Gastroesophageal sphincter (tissue), 4 donors: ENCODE results near the gene DOCK2. TPM values are rescaled to one million over a fixed set of nuclear protein-coding genes. Genes with fewer than 3 reads are reported as not detected.
"Not testable (repeated sequence)": the region's sequence is repeated elsewhere in the genome, so short reads cannot be mapped to it uniquely, and the experiment has no call there.

ENCODE experiments used
- ATAC-seq: fragments of 150-250 bp; one replicate; pipeline ENCODE4 v1.9.1; 2016; ENCODE audit warnings: mild to moderate bottlenecking, moderate library complexity
- H3K27ac ChIP-seq, 4 donors: fragments of 200-600 bp; sonication (generic) in 3 of 4; 1 replicate in 3 of 4; 2 replicates in 1 of 4; pipeline ENCODE4 v1.5.1; 2016 to 2019
- H3K27me3 ChIP-seq: fragments of 200-600 bp; sonication (generic); one replicate; pipeline ENCODE4 v1.5.1; 2019
- H3K36me3 ChIP-seq, 2 donors: fragments of 200-600 bp; sonication (generic); one replicate each; pipeline ENCODE4 v1.5.1; 2019; ENCODE audit warnings: control low read depth in 1 of 2
- H3K4me1 ChIP-seq, 3 donors: fragments of 200-600 bp; sonication (generic); 1 replicate in 2 of 3; 2 replicates in 1 of 3; pipeline ENCODE4 v1.5.1; 2016 to 2019; ENCODE audit warnings: control low read depth in 2 of 3
- H3K4me3 ChIP-seq, 2 donors: fragments of 200-600 bp; sonication (generic); one replicate each; pipeline ENCODE4 v1.5.1; 2019; ENCODE audit warnings: mild to moderate bottlenecking in 1 of 2, moderate library complexity in 1 of 2
- H3K9me3 ChIP-seq, 3 donors: fragments of 200-600 bp; sonication (generic); one replicate each; pipeline ENCODE4 v1.5.1; 2017 to 2019; ENCODE audit warnings: control low read depth in 2 of 3
- EP300 ChIP-seq: sonication (generic); formaldehyde crosslinking; IDR thresholded peaks from one replicate; pipeline ENCODE4 v1.6.1; 2017; ENCODE audit warnings: antibody characterized with exemption, mild to moderate bottlenecking
- POLR2A ChIP-seq, 2 donors: fragments of 450-650 bp; IDR thresholded peaks; one replicate each; pipeline ENCODE4 v1.6.1; 2017; ENCODE audit warnings: antibody characterized with exemption in 2 of 2, mild to moderate bottlenecking in 2 of 2, moderate library complexity in 1 of 2
- POLR2AphosphoS5 ChIP-seq: sonication (generic); formaldehyde crosslinking; IDR thresholded peaks from one replicate; pipeline ENCODE4 v1.6.1; 2017; ENCODE audit warnings: antibody characterized with exemption
- WGBS, 2 donors: methylation state at CpG; one replicate each; pipeline ENCODE4 v1.1.5; 2018; ENCODE audit warnings: low coverage in 1 of 2; 5-methylcytosine and 5-hydroxymethylcytosine counted together
- total RNA-seq, 4 donors: library from RNA; depleted of rRNA; stranded (reverse); fragments of >200 nt; gene quantifications; one replicate each; pipeline ENCODE4 v1.1.0, GENCODE V29; 2016
- TF ChIP-seq, protein P1 (sequence below), 4 experiments: fragments of 200-600 bp in 2 of 4; fragments of 450-650 bp in 2 of 4; sonication (generic) in 1 of 4; IDR thresholded peaks; one replicate each; pipeline ENCODE4 v1.5.1; 2017 to 2019; ENCODE audit warnings: antibody characterized with exemption in 4 of 4, mild to moderate bottlenecking in 2 of 4, moderate library complexity in 2 of 4

The DOCK2 gene
- total RNA-seq, 4 donors from 2014 or later = 9.3 to 20.6 (median 11.8) TPM

DNA sequence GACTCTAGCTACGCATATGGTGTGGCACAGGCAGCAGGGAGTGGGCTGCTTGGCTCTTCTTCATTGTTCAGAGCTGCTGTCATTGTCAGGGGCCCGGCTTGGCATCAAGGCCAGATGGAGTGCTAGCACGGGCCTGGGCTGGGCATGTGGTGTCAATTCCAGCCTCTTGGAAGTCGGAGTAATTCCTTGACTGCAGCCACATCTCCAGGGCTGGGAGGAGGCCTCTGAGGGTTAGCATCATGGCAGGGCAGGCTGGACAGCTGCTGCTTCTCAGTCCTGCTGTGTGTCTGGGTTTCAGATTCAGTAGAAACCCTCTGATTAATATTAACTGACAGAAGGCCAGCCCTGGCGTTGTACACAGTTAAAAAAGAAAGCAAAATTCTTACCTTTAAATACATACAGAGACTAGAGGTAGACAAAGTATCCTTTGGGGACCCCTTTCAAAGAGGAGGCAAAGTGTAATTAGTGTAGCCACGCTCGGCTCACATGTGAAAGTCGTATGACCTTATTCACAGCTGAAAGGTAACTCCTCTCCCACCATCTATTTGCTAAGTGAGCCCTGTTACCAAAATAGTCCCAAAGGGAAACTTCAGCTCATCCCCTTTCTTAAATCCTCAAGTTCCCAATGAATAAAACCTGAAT, 126.4 kb downstream of the DOCK2 start:
- H3K4me3 ChIP-seq = no peak overlapping the region
- peaks cover 5% of the 10 kb centered on the region for H3K27me3 ChIP-seq
- TF ChIP-seq POLR2A (IDR thresholded peaks at IDR 0.05) (no peak), POLR2AphosphoS5 (no peak), EP300 (no peak)
- TF ChIP-seq, protein P1, sequence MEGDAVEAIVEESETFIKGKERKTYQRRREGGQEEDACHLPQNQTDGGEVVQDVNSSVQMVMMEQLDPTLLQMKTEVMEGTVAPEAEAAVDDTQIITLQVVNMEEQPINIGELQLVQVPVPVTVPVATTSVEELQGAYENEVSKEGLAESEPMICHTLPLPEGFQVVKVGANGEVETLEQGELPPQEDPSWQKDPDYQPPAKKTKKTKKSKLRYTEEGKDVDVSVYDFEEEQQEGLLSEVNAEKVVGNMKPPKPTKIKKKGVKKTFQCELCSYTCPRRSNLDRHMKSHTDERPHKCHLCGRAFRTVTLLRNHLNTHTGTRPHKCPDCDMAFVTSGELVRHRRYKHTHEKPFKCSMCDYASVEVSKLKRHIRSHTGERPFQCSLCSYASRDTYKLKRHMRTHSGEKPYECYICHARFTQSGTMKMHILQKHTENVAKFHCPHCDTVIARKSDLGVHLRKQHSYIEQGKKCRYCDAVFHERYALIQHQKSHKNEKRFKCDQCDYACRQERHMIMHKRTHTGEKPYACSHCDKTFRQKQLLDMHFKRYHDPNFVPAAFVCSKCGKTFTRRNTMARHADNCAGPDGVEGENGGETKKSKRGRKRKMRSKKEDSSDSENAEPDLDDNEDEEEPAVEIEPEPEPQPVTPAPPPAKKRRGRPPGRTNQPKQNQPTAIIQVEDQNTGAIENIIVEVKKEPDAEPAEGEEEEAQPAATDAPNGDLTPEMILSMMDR (IDR thresholded peaks at IDR 0.05) = no peak
- H3K27ac ChIP-seq = no peak overlapping the region
- ATAC-seq = no peak
- 43 to 75% methylated on average over 4 to 5 of the region's 8 CpGs for WGBS, 2 donors
- H3K4me1 ChIP-seq = no peaks in the 10 kb centered on the region
- no peaks in the 10 kb centered on the region for H3K36me3 ChIP-seq
- H3K9me3 ChIP-seq = no peaks in the 10 kb centered on the region

DNA sequence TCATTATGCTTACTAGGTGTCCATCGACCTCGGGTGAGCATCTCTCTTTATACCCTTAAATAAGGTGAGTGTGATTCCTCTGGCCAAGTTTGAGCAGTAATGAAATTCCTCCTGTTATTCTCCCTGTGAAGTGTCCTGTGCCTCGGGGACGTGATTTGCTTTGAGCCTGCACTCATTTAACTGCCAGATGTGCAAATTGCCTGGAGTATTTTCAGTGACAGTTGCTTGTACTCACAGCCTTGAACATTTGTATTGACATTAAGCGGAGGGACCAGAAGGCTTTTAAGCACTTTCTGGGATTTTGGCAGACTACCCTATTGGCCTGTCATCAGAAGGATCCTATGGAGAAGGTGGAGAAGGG, 126.9 kb downstream of the DOCK2 start:
- TF ChIP-seq EP300 = no peak
- TF ChIP-seq, protein P1 (IDR thresholded peaks at IDR 0.05) = no peak
- no peak for TF ChIP-seq POLR2A (IDR thresholded peaks at IDR 0.05)
- TF ChIP-seq POLR2AphosphoS5 = no peak
- no peak for ATAC-seq
- H3K36me3 ChIP-seq = no peaks in the 10 kb centered on the region
- 47 to 80% methylated on average over 2 to 5 of the region's 5 CpGs for WGBS, 2 donors
- no peak overlapping the region for H3K4me3 ChIP-seq
- no peak overlapping the region for H3K27ac ChIP-seq
- H3K27me3 ChIP-seq = peaks cover 5% of the 10 kb centered on the region
- H3K9me3 ChIP-seq = no peaks in the 10 kb centered on the region
- H3K4me1 ChIP-seq = no peaks in the 10 kb centered on the region

DNA sequence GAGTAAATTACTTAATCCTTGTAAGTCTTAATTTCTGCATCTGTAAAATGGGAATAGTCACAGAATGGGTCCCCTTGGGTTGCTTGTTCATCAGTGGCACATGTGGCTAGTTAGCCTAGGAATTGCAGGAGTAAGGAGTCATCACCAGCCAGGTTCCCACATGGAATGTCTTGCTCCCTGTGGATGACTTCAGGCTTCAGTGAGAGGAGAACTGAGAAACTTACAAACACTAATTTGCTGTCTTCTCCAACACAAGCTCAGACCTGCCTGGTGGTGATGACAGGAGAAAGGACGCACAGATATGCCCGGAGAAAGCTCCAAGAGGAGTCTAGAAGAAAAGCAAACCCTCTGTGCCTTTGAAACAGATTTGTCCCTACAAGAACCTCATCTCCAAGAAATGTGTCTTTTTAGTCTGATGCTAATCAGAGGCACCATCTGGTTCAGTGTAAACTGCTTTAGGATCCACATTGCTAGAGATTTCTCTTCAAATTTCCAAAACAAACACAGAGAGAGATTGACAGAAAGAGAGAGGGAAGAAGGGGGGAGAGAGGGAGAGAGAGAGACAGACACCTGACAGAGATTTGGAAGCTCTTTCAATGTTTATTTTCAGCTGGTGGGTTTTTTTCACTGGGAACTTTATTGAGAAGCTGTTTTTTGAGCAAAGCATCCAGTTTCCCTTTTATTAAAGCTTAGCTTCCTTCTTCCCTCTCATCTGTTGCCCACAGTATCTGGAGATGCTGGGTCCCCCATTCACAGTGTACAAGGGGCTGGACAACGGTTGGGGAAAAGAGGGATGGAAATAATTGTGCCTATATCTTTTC, 128.3 kb downstream of the DOCK2 start:
- no peaks in the 10 kb centered on the region for H3K36me3 ChIP-seq
- peaks cover 5% of the 10 kb centered on the region for H3K27me3 ChIP-seq
- H3K9me3 ChIP-seq = no peaks in the 10 kb centered on the region
- TF ChIP-seq POLR2AphosphoS5 (no peak), EP300 (no peak), POLR2A (IDR thresholded peaks at IDR 0.05) (no peak)
- TF ChIP-seq, protein P1 (IDR thresholded peaks at IDR 0.05) = no peak
- H3K4me3 ChIP-seq = no peak overlapping the region
- ATAC-seq = no peak
- WGBS, 2 donors = 50 to 74% methylated on average over 1 to 3 of the region's 3 CpGs
- H3K4me1 ChIP-seq = no peaks in the 10 kb centered on the region
- H3K27ac ChIP-seq = no peak overlapping the region

DNA sequence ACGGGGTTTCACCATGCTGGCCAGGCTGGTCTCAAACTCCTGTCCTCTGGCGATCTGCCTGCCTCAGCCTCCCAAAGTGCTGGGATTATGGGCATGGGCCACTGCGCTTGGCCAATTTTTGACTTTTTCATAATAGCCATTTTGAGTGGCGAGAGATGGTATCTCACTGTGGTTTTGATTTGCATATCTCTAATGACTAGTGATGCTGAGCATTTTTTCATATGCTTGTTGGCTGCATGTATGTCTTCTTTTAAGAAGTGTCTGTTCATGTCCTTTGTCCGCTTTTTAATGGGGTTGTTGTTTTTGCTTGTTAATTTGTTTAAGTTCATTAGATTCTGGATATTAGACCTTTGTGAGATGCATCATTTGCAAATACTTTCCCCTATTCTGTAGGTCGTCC, 129.9 kb downstream of the DOCK2 start:
- not testable (repeated sequence) for H3K27ac ChIP-seq, ATAC-seq, H3K36me3 ChIP-seq, H3K27me3 ChIP-seq, H3K4me1 ChIP-seq, H3K4me3 ChIP-seq, H3K9me3 ChIP-seq
- WGBS, 2 donors = 81 to 84% methylated on average over 2 to 3 of the region's 6 CpGs

DNA sequence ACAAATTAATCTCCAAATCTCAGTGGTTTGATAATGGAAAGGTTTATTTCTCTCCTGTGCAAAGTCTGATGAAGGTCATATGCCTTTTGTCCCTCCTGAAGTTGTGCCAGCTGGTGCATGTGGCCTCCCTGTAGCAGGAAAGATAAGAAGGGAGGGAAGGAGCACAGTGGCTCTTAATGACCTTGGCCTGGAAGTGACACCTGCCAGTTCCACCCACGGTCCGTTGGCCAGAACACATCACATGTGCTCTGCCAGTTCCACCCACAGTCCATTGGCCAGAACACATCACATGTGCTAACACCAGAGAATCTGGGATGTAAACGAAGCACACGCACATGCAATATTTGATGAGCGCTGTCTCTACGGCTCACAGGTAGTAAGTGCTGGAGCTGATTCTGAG, 130.9 kb downstream of the DOCK2 start:
- no peak overlapping the region for H3K4me3 ChIP-seq
- TF ChIP-seq POLR2AphosphoS5 = no peak
- TF ChIP-seq, protein P1 (IDR thresholded peaks at IDR 0.05) = no peak
- H3K27me3 ChIP-seq = peaks cover 5% of the 10 kb centered on the region
- no peaks in the 10 kb centered on the region for H3K4me1 ChIP-seq
- H3K36me3 ChIP-seq = no peaks in the 10 kb centered on the region
- ATAC-seq = no peak
- 52 to 60% methylated on average over 6 of the region's 6 CpGs for WGBS, 2 donors
- no peak overlapping the region for H3K27ac ChIP-seq
- no peaks in the 10 kb centered on the region for H3K9me3 ChIP-seq
